ENCODE results near the gene ABLIM3.

DNA sequence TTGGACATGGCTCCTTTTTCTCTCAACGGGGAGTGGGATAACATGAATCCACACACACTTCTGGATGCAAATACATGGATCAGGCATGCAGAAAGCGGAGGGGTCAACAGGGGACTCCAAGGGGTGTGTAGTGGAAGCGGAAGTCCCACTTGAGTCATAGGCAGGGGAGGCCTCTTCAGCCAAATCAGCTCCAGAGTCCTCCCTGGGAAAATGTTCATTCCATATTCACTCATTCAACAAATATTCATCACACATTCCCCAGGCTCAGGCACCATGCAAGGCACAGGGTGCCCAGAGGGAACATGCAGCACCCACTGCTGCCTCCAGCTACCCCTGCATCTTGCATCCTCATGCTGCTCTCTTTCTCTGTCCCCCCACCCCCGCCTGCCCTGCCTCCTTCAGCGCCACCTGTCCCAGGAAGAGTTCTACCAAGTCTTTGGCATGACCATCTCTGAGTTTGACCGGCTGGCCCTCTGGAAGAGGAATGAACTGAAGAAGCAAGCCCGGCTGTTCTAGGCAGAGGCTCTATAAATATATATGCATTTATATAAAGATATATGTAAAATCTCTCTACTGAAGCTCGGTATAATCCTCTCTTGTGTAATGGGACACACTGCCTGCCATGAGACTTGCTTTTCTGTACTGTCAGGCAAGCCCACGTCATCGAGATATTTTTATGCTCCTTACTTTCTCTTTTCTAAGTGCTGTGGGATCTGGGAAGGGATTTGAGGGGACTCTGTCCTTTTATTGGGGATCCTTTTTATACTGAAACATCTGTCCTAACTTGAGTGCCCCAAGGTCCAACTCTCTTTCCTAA is 116.8 kb downstream of the ABLIM3 start:
- TF ChIP-seq, protein P1, sequence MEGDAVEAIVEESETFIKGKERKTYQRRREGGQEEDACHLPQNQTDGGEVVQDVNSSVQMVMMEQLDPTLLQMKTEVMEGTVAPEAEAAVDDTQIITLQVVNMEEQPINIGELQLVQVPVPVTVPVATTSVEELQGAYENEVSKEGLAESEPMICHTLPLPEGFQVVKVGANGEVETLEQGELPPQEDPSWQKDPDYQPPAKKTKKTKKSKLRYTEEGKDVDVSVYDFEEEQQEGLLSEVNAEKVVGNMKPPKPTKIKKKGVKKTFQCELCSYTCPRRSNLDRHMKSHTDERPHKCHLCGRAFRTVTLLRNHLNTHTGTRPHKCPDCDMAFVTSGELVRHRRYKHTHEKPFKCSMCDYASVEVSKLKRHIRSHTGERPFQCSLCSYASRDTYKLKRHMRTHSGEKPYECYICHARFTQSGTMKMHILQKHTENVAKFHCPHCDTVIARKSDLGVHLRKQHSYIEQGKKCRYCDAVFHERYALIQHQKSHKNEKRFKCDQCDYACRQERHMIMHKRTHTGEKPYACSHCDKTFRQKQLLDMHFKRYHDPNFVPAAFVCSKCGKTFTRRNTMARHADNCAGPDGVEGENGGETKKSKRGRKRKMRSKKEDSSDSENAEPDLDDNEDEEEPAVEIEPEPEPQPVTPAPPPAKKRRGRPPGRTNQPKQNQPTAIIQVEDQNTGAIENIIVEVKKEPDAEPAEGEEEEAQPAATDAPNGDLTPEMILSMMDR (IDR thresholded peaks at IDR 0.05; ENCODE audit: insufficient read depth, low read length, poor library complexity, severe bottlenecking): no peak
- TF ChIP-seq EZH2phosphoT487 (conservative IDR thresholded peaks at IDR 0.05; ENCODE audit: low read length): no peak

All from SU-DHL-6 (cell line).